Peyer's patch (tissue), 4 donors: ENCODE measurements around the gene THADA.

Source experiments
- CTCF ChIP-seq, 6 experiments: fragments of 450-650 bp in 4 of 6; fragments of 200-600 bp in 2 of 6; sonication (generic) in 1 of 6; IDR thresholded peaks; one replicate each; pipeline ENCODE4 v1.5.1; 2017 to 2019; ENCODE audit warnings: antibody characterized with exemption in 6 of 6, mild to moderate bottlenecking in 3 of 6, moderate library complexity in 1 of 6
- POLR2A ChIP-seq, 2 donors: fragments of 450-650 bp; IDR thresholded peaks; one replicate each; pipeline ENCODE4 v1.5.1; 2017; ENCODE audit warnings: antibody characterized with exemption in 2 of 2, mild to moderate bottlenecking in 2 of 2, moderate library complexity in 2 of 2

- no peak for TF ChIP-seq POLR2A (IDR thresholded peaks at IDR 0.05)
- no peak for TF ChIP-seq CTCF (IDR thresholded peaks at IDR 0.05)
Measured at GRCh38 chr2:43270461-43270860, 325.4 kb downstream of the THADA start.
